ENCODE results near the gene G3BP2. TPM values are rescaled to one million over a fixed set of nuclear protein-coding genes. Genes with fewer than 3 reads are reported as not detected.
A peak's percentile ranks its signal among the peaks of the same experiment; 100 is the strongest.

G3BP2 gene
- total and polyA plus RNA-seq, 9 of the 15 experiments (the other 6 are each of a cell fraction or from before 2014, with no cell fraction given), result 25.2 to 222 (median 130) TPM

DNA sequence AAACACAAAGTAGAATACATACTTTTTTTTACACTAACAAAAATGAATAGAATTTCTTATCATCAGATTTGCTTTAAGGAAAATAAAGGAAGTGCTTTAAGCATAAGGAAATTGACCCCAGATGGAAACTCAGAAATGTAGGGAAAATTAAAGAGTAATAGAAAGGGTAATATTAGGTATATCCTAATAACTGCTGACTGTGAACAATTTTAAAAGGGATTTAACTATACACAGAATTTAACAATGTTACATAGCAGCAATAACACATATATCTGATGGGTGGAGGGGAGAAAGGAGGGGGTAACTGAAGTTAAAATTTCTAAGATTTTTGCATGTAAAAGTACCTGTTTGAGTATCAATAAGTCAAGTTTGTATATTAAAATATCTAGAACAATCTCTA is 51.5 kb downstream of the G3BP2 start:
- ChIA-PET CTCF (ENCODE audit: low intra/inter-chr PET ratio) (no interaction called here), POLR2A (no interaction called here)
- no peaks in the 10 kb centered on the region for H3K79me2 ChIP-seq (ENCODE audit: control insufficient read depth, insufficient read depth, low read length)
- H3K9ac ChIP-seq (ENCODE audit: insufficient read depth in 1 of 2, low read depth in 2 of 2, low read length in 2 of 2), result no peak overlapping the region
- H2AFZ ChIP-seq (ENCODE audit: low read depth, low read length), result no peak overlapping the region
- H4K20me1 ChIP-seq (replicated peaks; ENCODE audit: control insufficient read depth, insufficient read depth, low read length), result no peaks in the 10 kb centered on the region
- no peak overlapping the region for H3K27ac ChIP-seq (ENCODE audit: extremely low read depth, low read depth, low read length)
- no peak for ATAC-seq
- H3K9me1 ChIP-seq (ENCODE audit: control insufficient read depth, insufficient read depth, low read length), result no peaks in the 10 kb centered on the region
- no peaks in the 10 kb centered on the region; a peak in 1 of 5 replicates for H3K4me1 ChIP-seq (replicated peaks in 1 of 2; ENCODE audit: control insufficient read depth in 2 of 2, insufficient read depth in 2 of 2, low read length in 2 of 2)
- H3K4me2 ChIP-seq (ENCODE audit: insufficient read depth, low read length), result no peak overlapping the region
- no peak overlapping the region for H3K4me3 ChIP-seq
- intact Hi-C loops (cut with micrococcal nuclease), result no loop called here
- in situ Hi-C loops (cut with MboI), result no loop called here
- no peaks in the 10 kb centered on the region for H3K36me3 ChIP-seq (ENCODE audit: control insufficient read depth, insufficient read depth, low read length)
- no peaks in the 10 kb centered on the region for H3K27me3 ChIP-seq (ENCODE audit: control insufficient read depth in 2 of 2, insufficient read depth in 2 of 2, low read length in 2 of 2)
- FAIRE-seq, result no peak
- no peaks in the 10 kb centered on the region for H3K9me3 ChIP-seq (replicated peaks; ENCODE audit: control insufficient read depth, insufficient read depth, low read depth, low read length)
- no peak for DNase-seq (ENCODE audit: extremely low read depth in 1 of 4, low spot score in 3 of 4)
- BruUV-seq (replicated peaks), result no TSS peak
- TF ChIP-seq C11orf30 (IDR thresholded peaks at IDR 0.05; ENCODE audit: low read depth) (peak; percentile 54), ZBTB8A (IDR thresholded peaks at IDR 0.05; ENCODE audit: partially characterized antibody) (no peak), ZNF274 (IDR thresholded peaks at IDR 0.05; ENCODE audit: borderline replicate concordance, low read depth, low read length) (no peak), ATF7 (IDR thresholded peaks at IDR 0.05) (no peak), MAFK (IDR thresholded peaks at IDR 0.05; ENCODE audit: low read length) (peak; percentile 32; the same call in 1 of the 2 replicates), CBX8 (IDR thresholded peaks at IDR 0.05; ENCODE audit: borderline replicate concordance, extremely low read depth, low read depth, low read length, poor library complexity, severe bottlenecking) (no peak), ARID1B (IDR thresholded peaks at IDR 0.05) (no peak), FOXK1 (CRISPR knock-in tag; IDR thresholded peaks at IDR 0.05; ENCODE audit: borderline replicate concordance) (no peak), ATF2 (CRISPR knock-in tag; IDR thresholded peaks at IDR 0.05) (no peak), ETV5 (CRISPR knock-in tag; IDR thresholded peaks at IDR 0.05; ENCODE audit: low read depth) (no peak), THAP12 (CRISPR knock-in tag; IDR thresholded peaks at IDR 0.05) (no peak), MYC (IDR thresholded peaks at IDR 0.05; ENCODE audit: low read depth, low read length) (no peak), MYC (CRISPR knock-in tag; IDR thresholded peaks at IDR 0.05; ENCODE audit: borderline replicate concordance, low read depth) (no peak), POLR2AphosphoS2 (IDR thresholded peaks at IDR 0.05; ENCODE audit: low read length) (no peak), TCF3 (CRISPR knock-in tag; IDR thresholded peaks at IDR 0.05) (no peak), EP400 (IDR thresholded peaks at IDR 0.05) (no peak), MAFF (IDR thresholded peaks at IDR 0.05; ENCODE audit: low read length) (peak; percentile 24; the same call in 1 of the 2 replicates), MCM3 (IDR thresholded peaks at IDR 0.05) (no peak), HDAC3 (IDR thresholded peaks at IDR 0.05; ENCODE audit: borderline replicate concordance, partially characterized antibody) (no peak), ZNF124 (CRISPR knock-in tag; IDR thresholded peaks at IDR 0.05) (no peak), ZNF316 (IDR thresholded peaks at IDR 0.05) (peak; percentile 83), NFRKB (IDR thresholded peaks at IDR 0.05; ENCODE audit: low read depth) (no peak)
- TF ChIP-seq, protein P1, sequence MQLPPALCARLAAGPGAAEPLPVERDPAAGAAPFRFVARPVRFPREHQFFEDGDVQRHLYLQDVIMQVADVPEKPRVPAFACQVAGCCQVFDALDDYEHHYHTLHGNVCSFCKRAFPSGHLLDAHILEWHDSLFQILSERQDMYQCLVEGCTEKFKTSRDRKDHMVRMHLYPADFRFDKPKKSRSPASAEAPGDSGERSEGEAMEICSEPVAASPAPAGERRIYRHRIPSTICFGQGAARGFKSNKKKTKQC (CRISPR knock-in tag; IDR thresholded peaks at IDR 0.05), result no peak

Data from K562 (cell line).